ENCODE measurements around the gene SMURF1. TPM values are rescaled to one million over a fixed set of nuclear protein-coding genes. Genes with fewer than 3 reads are reported as not detected.
A peak's percentile ranks its signal among the peaks of the same experiment; 100 is the strongest.
"Not testable (repeated sequence)": the region's sequence is repeated elsewhere in the genome, so short reads cannot be mapped to it uniquely, and the experiment has no call there.

Gene SMURF1
- total RNA-seq, 2 experiments from 2014 or later, result 10.1 to 11.1 TPM

GRCh38 chr7:99054781-99055180 is 89.1 kb downstream of the SMURF1 start:
- Mint-ChIP-seq H3K4me1 (ENCODE audit: low read depth) (peaks cover 15% of the 10 kb centered on the region), H3K36me3 (ENCODE audit: low read depth) (peaks cover 21% of the 10 kb centered on the region), H3K4me3 (no peak overlapping the region), H3K9me3 (no peaks in the 10 kb centered on the region), H3K27me3 (ENCODE audit: low read depth) (no peaks in the 10 kb centered on the region), H3K27ac (no peak overlapping the region)
- CTCF ChIA-PET, result no interaction called here
- intact Hi-C loops (cut with micrococcal nuclease), result no loop called here
- no peak for DNase-seq

- Mint-ChIP-seq H3K27me3 (ENCODE audit: low read depth) (no peaks in the 10 kb centered on the region), H3K9me3 (no peaks in the 10 kb centered on the region), H3K4me3 (no peak overlapping the region), H3K36me3 (ENCODE audit: low read depth) (peaks cover 26% of the 10 kb centered on the region), H3K27ac (peak overlapping the region; percentile 28), H3K4me1 (ENCODE audit: low read depth) (peaks cover 15% of the 10 kb centered on the region)
- no peak for DNase-seq
- CTCF ChIA-PET, result interaction anchor here (0.6 kb wide), 1 partner anchor 190 kb away, joined by 4 read pairs; no protein-coding TSS in a partner anchor
- intact Hi-C loops (cut with micrococcal nuclease), result no loop called here
These were observed 92.9 kb downstream of the SMURF1 start for GRCh38 chr7:99050971-99051370.

- DNase-seq, result no peak
- H3K27ac Mint-ChIP-seq, result no peak overlapping the region
- no peak overlapping the region for H3K4me3 Mint-ChIP-seq
- CTCF ChIA-PET, result no interaction called here
- intact Hi-C loops (cut with micrococcal nuclease), result no loop called here
- H3K27me3 Mint-ChIP-seq (ENCODE audit: low read depth), result no peaks in the 10 kb centered on the region
- H3K36me3 Mint-ChIP-seq (ENCODE audit: low read depth), result peaks cover 28% of the 10 kb centered on the region
- peaks cover 15% of the 10 kb centered on the region for H3K4me1 Mint-ChIP-seq (ENCODE audit: low read depth)
- no peaks in the 10 kb centered on the region for H3K9me3 Mint-ChIP-seq
These were observed 96.3 kb downstream of the SMURF1 start for GRCh38 chr7:99047526-99048077.

GRCh38 chr7:99046722-99047121 is 97.2 kb downstream of the SMURF1 start:
- H3K4me1 Mint-ChIP-seq (ENCODE audit: low read depth), result peaks cover 15% of the 10 kb centered on the region
- CTCF ChIA-PET, result interaction anchor here (0.6 kb wide), 1 partner anchor 70 kb away, joined by 3 read pairs; no protein-coding TSS in a partner anchor
- no peaks in the 10 kb centered on the region for H3K9me3 Mint-ChIP-seq
- H3K4me3 Mint-ChIP-seq, result no peak overlapping the region
- DNase-seq, result no peak
- intact Hi-C loops (cut with micrococcal nuclease), result no loop called here
- no peak overlapping the region for H3K27ac Mint-ChIP-seq
- H3K27me3 Mint-ChIP-seq (ENCODE audit: low read depth), result no peaks in the 10 kb centered on the region
- peaks cover 27% of the 10 kb centered on the region for H3K36me3 Mint-ChIP-seq (ENCODE audit: low read depth)

GRCh38 chr7:99046262-99046661 is 97.6 kb downstream of the SMURF1 start:
- Mint-ChIP-seq H3K36me3 (ENCODE audit: low read depth) (peaks cover 24% of the 10 kb centered on the region), H3K4me1 (ENCODE audit: low read depth) (peaks cover 12% of the 10 kb centered on the region)
- H3K9me3 Mint-ChIP-seq; intact Hi-C loops (cut with micrococcal nuclease); H3K27me3 Mint-ChIP-seq (ENCODE audit: low read depth); DNase-seq; H3K27ac Mint-ChIP-seq; H3K4me3 Mint-ChIP-seq: not testable (repeated sequence)
- CTCF ChIA-PET, result interaction anchor here (0.6 kb wide), 1 partner anchor 70 kb away, joined by 3 read pairs; no protein-coding TSS in a partner anchor

GRCh38 chr7:99044858-99045257 is 99.0 kb downstream of the SMURF1 start:
- H3K27me3 Mint-ChIP-seq (ENCODE audit: low read depth); H3K27ac Mint-ChIP-seq; H3K9me3 Mint-ChIP-seq; DNase-seq; H3K4me3 Mint-ChIP-seq; H3K4me1 Mint-ChIP-seq (ENCODE audit: low read depth): not testable (repeated sequence)
- H3K36me3 Mint-ChIP-seq (ENCODE audit: low read depth), result peaks cover 31% of the 10 kb centered on the region
- CTCF ChIA-PET, result interaction anchor here (0.5 to 1.9 kb wide), 2 partner anchors 13 to 269 kb away, joined by 3 to 11 read pairs; no protein-coding TSS in a partner anchor
- intact Hi-C loops (cut with micrococcal nuclease), result loop anchor here (5.0 kb wide), 1 partner anchor 332 kb away; no protein-coding TSS in a partner anchor

GRCh38 chr7:99042957-99043356 is 101.0 kb downstream of the SMURF1 start:
- Mint-ChIP-seq H3K36me3 (ENCODE audit: low read depth) (peaks cover 25% of the 10 kb centered on the region), H3K4me1 (ENCODE audit: low read depth) (no peaks in the 10 kb centered on the region), H3K4me3 (no peak overlapping the region), H3K27ac (peak overlapping the region; percentile 41), H3K27me3 (ENCODE audit: low read depth) (no peaks in the 10 kb centered on the region), H3K9me3 (no peaks in the 10 kb centered on the region)
- CTCF ChIA-PET, result interaction anchor here (1.9 kb wide), 1 partner anchor 270 kb away, joined by 11 read pairs; no protein-coding TSS in a partner anchor
- intact Hi-C loops (cut with micrococcal nuclease), result loop anchor here (5.0 kb wide), 1 partner anchor 334 kb away; no protein-coding TSS in a partner anchor
- no peak for DNase-seq

- no peak for DNase-seq
- no peaks in the 10 kb centered on the region for H3K27me3 Mint-ChIP-seq (ENCODE audit: low read depth)
- no peaks in the 10 kb centered on the region for H3K9me3 Mint-ChIP-seq
- H3K4me3 Mint-ChIP-seq, result no peak overlapping the region
- H3K36me3 Mint-ChIP-seq (ENCODE audit: low read depth), result peaks cover 28% of the 10 kb centered on the region
- no peak overlapping the region for H3K27ac Mint-ChIP-seq
- CTCF ChIA-PET, result interaction anchor here (1.0 to 4.6 kb wide), 3 partner anchors 35 to 282 kb away, joined by 4 to 26 read pairs (median 5); no protein-coding TSS in a partner anchor
- H3K4me1 Mint-ChIP-seq (ENCODE audit: low read depth), result no peaks in the 10 kb centered on the region
- intact Hi-C loops (cut with micrococcal nuclease), result loop anchor here (2.0 to 5.0 kb wide), 2 partner anchors 101 to 336 kb away; no protein-coding TSS in a partner anchor
These were observed 102.4 kb downstream of the SMURF1 start for GRCh38 chr7:99041526-99041925.

GRCh38 chr7:99040104-99040958 is 103.6 kb downstream of the SMURF1 start:
- H3K27ac Mint-ChIP-seq, result peak overlapping the region; percentile 80
- CTCF ChIA-PET, result interaction anchor here (0.8 to 4.6 kb wide), 5 partner anchors 9 to 274 kb away, joined by 3 to 26 read pairs (median 5); no protein-coding TSS in a partner anchor
- no peak overlapping the region for H3K4me3 Mint-ChIP-seq
- no peaks in the 10 kb centered on the region for H3K4me1 Mint-ChIP-seq (ENCODE audit: low read depth)
- intact Hi-C loops (cut with micrococcal nuclease), result loop anchor here (1.0 to 5.0 kb wide), 3 partner anchors 102 to 337 kb away; no protein-coding TSS in a partner anchor
- DNase-seq, result peak; percentile 76
- no peaks in the 10 kb centered on the region for H3K27me3 Mint-ChIP-seq (ENCODE audit: low read depth)
- H3K9me3 Mint-ChIP-seq, result no peaks in the 10 kb centered on the region
- H3K36me3 Mint-ChIP-seq (ENCODE audit: low read depth), result peaks cover 24% of the 10 kb centered on the region

GRCh38 chr7:99039384-99039891 is 104.5 kb downstream of the SMURF1 start:
- H3K27ac Mint-ChIP-seq, result no peak overlapping the region
- H3K9me3 Mint-ChIP-seq, result no peaks in the 10 kb centered on the region
- H3K27me3 Mint-ChIP-seq (ENCODE audit: low read depth), result no peaks in the 10 kb centered on the region
- CTCF ChIA-PET, result interaction anchor here (0.5 to 4.6 kb wide), 7 partner anchors 9 to 852 kb away, joined by 3 to 26 read pairs (median 3); no protein-coding TSS in a partner anchor
- no peak overlapping the region for H3K4me3 Mint-ChIP-seq
- H3K4me1 Mint-ChIP-seq (ENCODE audit: low read depth), result no peaks in the 10 kb centered on the region
- intact Hi-C loops (cut with micrococcal nuclease), result no loop called here
- no peak for DNase-seq
- H3K36me3 Mint-ChIP-seq (ENCODE audit: low read depth), result peaks cover 26% of the 10 kb centered on the region

- Mint-ChIP-seq H3K4me1 (ENCODE audit: low read depth) (no peaks in the 10 kb centered on the region), H3K27ac (no peak overlapping the region), H3K36me3 (ENCODE audit: low read depth) (peaks cover 23% of the 10 kb centered on the region), H3K9me3 (no peaks in the 10 kb centered on the region), H3K4me3 (no peak overlapping the region), H3K27me3 (ENCODE audit: low read depth) (no peaks in the 10 kb centered on the region)
- CTCF ChIA-PET, result interaction anchor here (0.6 to 4.6 kb wide), 5 partner anchors 8 to 854 kb away, joined by 3 to 26 read pairs (median 5); no protein-coding TSS in a partner anchor
- intact Hi-C loops (cut with micrococcal nuclease), result no loop called here
- DNase-seq, result no peak
These were observed 105.6 kb downstream of the SMURF1 start for GRCh38 chr7:99038086-99038855.

All from activated naive CD4-positive, alpha-beta T cell treated with anti-CD3 and anti-CD28 coated beads for 36 hours (primary cell).